HEK293T (cell line): Measurements from ENCODE around the gene TRPM3.

Experiments
- CTBP1 ChIP-seq: fragments of 450-650 bp; IDR thresholded peaks from 2 replicates; pipeline ENCODE4 v1.6.1; 2016; ENCODE audit warnings: borderline replicate concordance
- ELF4 ChIP-seq: fragments of 450-650 bp; IDR thresholded peaks from 2 replicates; pipeline ENCODE4 v1.6.1; 2017; ENCODE audit warnings: antibody characterized with exemption
- FOXM1 ChIP-seq: fragments of 450-650 bp; IDR thresholded peaks from 2 replicates; pipeline ENCODE4 v1.6.1; 2017; ENCODE audit warnings: mild to moderate bottlenecking, borderline replicate concordance
- HDGF ChIP-seq: fragments of 450-650 bp; IDR thresholded peaks from 2 replicates; pipeline ENCODE4 v1.6.1; 2017; ENCODE audit warnings: antibody characterized with exemption, borderline replicate concordance
- SP1 ChIP-seq: fragments of 450-650 bp; IDR thresholded peaks from 2 replicates; pipeline ENCODE4 v1.6.1; 2017
- SUZ12 ChIP-seq: fragments of 450-650 bp; IDR thresholded peaks from 2 replicates; pipeline ENCODE4 v1.6.1; 2016; ENCODE audit warnings: mild to moderate bottlenecking

GRCh38 chr9:70795841-70796240 lies 325.6 kb downstream of the TRPM3 start:
- TF ChIP-seq ELF4 (no peak), HDGF (no peak), FOXM1 (no peak), SP1 (no peak), SUZ12 (no peak), CTBP1 (no peak)
